Astrocyte (in vitro differentiated cells and primary cell): ENCODE data around the gene RAB40B. TPM values are rescaled to one million over a fixed set of nuclear protein-coding genes. Genes with fewer than 3 reads are reported as not detected.

Source experiments
- DNase-seq: peaks from one replicate; pipeline ENCODE4 v3.0.0-alpha.2; 2010; ENCODE audit warnings: low read depth
- FAIRE-seq: peaks from 2 replicates; lab custom pipeline; 2011; peaks lifted over from hg19 to GRCh38; lab: Jason Lieb, UNC
- H2AFZ ChIP-seq: 2 replicates; pipeline ENCODE4 v1.6.0; 2012; ENCODE audit warnings: low read depth, low read length, inconsistent platforms
- H3K27ac ChIP-seq: 2 replicates; pipeline ENCODE4 v1.5.1; 2011; ENCODE audit warnings: low read depth, low read length, inconsistent platforms
- H3K27me3 ChIP-seq: 2 replicates; pipeline ENCODE4 v1.6.0; 2011; ENCODE audit warnings: low read length, inconsistent platforms; ENCODE audit not compliant: insufficient read depth
- H3K36me3 ChIP-seq: 2 replicates; pipeline ENCODE4 v1.5.1; 2011; ENCODE audit warnings: low read length, inconsistent platforms; ENCODE audit not compliant: insufficient read depth
- H3K4me1 ChIP-seq: 2 replicates; pipeline ENCODE4 v1.5.1; 2011; ENCODE audit warnings: low read length, inconsistent platforms; ENCODE audit not compliant: insufficient read depth
- H3K4me2 ChIP-seq: 2 replicates; pipeline ENCODE4 v1.6.0; 2012; ENCODE audit warnings: low read length, inconsistent platforms
- H3K4me3 ChIP-seq: 2 replicates; pipeline ENCODE4 v1.5.1; 2011; ENCODE audit warnings: low read depth, mild to moderate bottlenecking, low read length, inconsistent platforms; ENCODE audit not compliant: insufficient read depth
- H3K79me2 ChIP-seq: 2 replicates; pipeline ENCODE4 v1.6.0; 2012; ENCODE audit warnings: mild to moderate bottlenecking, low read length, inconsistent platforms; ENCODE audit not compliant: insufficient read depth
- H3K9ac ChIP-seq: 2 replicates; pipeline ENCODE4 v1.6.0; 2012; ENCODE audit warnings: mild to moderate bottlenecking, low read length, inconsistent platforms
- H3K9me3 ChIP-seq: 2 replicates; pipeline ENCODE4 v1.5.1; 2012; ENCODE audit warnings: low read depth, mild to moderate bottlenecking, low read length, inconsistent platforms; ENCODE audit not compliant: insufficient read depth
- H4K20me1 ChIP-seq: 2 replicates; pipeline ENCODE4 v1.6.0; 2012; ENCODE audit warnings: low read length, inconsistent platforms; ENCODE audit not compliant: insufficient read depth
- H3K27ac Mint-ChIP-seq: one replicate; pipeline ENCODE4 v1.8.0; 2021; ENCODE audit warnings: mild to moderate bottlenecking, mixed read lengths; ENCODE audit not compliant: unreplicated experiment
- H3K27me3 Mint-ChIP-seq: one replicate; pipeline ENCODE4 v1.8.0; 2021; ENCODE audit warnings: low read depth, mixed read lengths; ENCODE audit not compliant: unreplicated experiment
- H3K36me3 Mint-ChIP-seq: one replicate; pipeline ENCODE4 v1.8.0; 2021; ENCODE audit warnings: low read depth, mixed read lengths; ENCODE audit not compliant: unreplicated experiment
- H3K4me1 Mint-ChIP-seq: one replicate; pipeline ENCODE4 v1.8.0; 2021; ENCODE audit warnings: low read depth, mixed read lengths; ENCODE audit not compliant: unreplicated experiment
- H3K4me3 Mint-ChIP-seq: one replicate; pipeline ENCODE4 v1.8.0; 2021; ENCODE audit warnings: mild to moderate bottlenecking, moderate library complexity, mixed read lengths; ENCODE audit not compliant: unreplicated experiment
- H3K9me3 Mint-ChIP-seq: one replicate; pipeline ENCODE4 v1.8.0; 2021; ENCODE audit warnings: mild to moderate bottlenecking, mixed read lengths; ENCODE audit not compliant: unreplicated experiment
- EZH2 ChIP-seq: IDR thresholded peaks from 2 replicates; pipeline ENCODE4 v1.6.1; 2012; ENCODE audit warnings: mild to moderate bottlenecking, low read length, inconsistent platforms; ENCODE audit not compliant: insufficient read depth
- total RNA-seq: library from RNA; stranded (reverse); gene quantifications from 2 replicates; pipeline ENCODE4 v1.2.1, GENCODE V29; 2021
- TF ChIP-seq, protein P1 (sequence below): IDR thresholded peaks from 2 replicates; pipeline ENCODE4 v1.5.1; 2011; ENCODE audit warnings: low read depth, mild to moderate bottlenecking, inconsistent platforms, low read length, moderate library complexity; ENCODE audit not compliant: insufficient read depth

RAB40B gene
- total RNA-seq, 1 donor from 2014 or later = 15.8 TPM

DNA sequence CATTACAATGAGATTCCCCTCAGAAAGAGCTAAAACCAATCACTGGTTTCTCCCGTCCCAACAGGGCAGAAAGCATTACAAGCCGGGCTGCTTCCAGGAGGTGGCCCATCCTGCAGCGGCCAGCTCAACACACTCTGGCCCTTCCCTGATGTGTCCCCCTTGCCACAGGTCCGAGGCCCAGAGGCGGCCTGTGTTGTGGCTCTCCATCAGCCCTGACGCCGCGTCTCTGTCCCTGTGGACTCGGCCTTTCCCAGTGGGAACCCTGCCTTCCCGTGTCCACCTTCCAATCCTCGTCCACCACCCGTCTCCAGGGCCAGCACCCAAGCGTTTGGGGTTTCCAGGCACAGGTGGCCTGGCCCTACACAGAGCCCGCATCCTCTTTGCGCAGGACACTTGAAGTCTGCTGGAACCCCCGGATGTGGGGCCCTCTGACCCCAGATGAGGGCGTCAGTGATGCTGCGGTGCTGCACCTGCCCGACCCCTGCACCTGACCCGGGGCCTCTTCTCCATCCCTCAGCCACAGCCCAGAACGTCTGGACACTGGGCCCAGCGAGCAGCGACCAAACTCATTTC is 21.1 kb downstream of the RAB40B start:
- no peaks in the 10 kb centered on the region for H3K4me1 ChIP-seq
- Mint-ChIP-seq H3K27me3 (no peaks in the 10 kb centered on the region), H3K9me3 (peaks cover 4% of the 10 kb centered on the region), H3K27ac (no peak overlapping the region), H3K36me3 (no peaks in the 10 kb centered on the region), H3K4me1 (peaks cover 8% of the 10 kb centered on the region), H3K4me3 (no peak overlapping the region)
- H3K4me3 ChIP-seq = no peak overlapping the region
- H3K4me2 ChIP-seq = no peak overlapping the region
- no peak overlapping the region for H2AFZ ChIP-seq
- FAIRE-seq (no peak), DNase-seq (no peak)
- no peak overlapping the region for H3K27ac ChIP-seq
- H3K36me3 ChIP-seq = no peaks in the 10 kb centered on the region
- H3K79me2 ChIP-seq = no peaks in the 10 kb centered on the region
- peaks cover 6% of the 10 kb centered on the region for H4K20me1 ChIP-seq
- no peaks in the 10 kb centered on the region for H3K27me3 ChIP-seq
- H3K9me3 ChIP-seq = no peaks in the 10 kb centered on the region
- no peak overlapping the region for H3K9ac ChIP-seq
- TF ChIP-seq, protein P1, sequence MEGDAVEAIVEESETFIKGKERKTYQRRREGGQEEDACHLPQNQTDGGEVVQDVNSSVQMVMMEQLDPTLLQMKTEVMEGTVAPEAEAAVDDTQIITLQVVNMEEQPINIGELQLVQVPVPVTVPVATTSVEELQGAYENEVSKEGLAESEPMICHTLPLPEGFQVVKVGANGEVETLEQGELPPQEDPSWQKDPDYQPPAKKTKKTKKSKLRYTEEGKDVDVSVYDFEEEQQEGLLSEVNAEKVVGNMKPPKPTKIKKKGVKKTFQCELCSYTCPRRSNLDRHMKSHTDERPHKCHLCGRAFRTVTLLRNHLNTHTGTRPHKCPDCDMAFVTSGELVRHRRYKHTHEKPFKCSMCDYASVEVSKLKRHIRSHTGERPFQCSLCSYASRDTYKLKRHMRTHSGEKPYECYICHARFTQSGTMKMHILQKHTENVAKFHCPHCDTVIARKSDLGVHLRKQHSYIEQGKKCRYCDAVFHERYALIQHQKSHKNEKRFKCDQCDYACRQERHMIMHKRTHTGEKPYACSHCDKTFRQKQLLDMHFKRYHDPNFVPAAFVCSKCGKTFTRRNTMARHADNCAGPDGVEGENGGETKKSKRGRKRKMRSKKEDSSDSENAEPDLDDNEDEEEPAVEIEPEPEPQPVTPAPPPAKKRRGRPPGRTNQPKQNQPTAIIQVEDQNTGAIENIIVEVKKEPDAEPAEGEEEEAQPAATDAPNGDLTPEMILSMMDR = no peak
- TF ChIP-seq EZH2 = no peak

DNA sequence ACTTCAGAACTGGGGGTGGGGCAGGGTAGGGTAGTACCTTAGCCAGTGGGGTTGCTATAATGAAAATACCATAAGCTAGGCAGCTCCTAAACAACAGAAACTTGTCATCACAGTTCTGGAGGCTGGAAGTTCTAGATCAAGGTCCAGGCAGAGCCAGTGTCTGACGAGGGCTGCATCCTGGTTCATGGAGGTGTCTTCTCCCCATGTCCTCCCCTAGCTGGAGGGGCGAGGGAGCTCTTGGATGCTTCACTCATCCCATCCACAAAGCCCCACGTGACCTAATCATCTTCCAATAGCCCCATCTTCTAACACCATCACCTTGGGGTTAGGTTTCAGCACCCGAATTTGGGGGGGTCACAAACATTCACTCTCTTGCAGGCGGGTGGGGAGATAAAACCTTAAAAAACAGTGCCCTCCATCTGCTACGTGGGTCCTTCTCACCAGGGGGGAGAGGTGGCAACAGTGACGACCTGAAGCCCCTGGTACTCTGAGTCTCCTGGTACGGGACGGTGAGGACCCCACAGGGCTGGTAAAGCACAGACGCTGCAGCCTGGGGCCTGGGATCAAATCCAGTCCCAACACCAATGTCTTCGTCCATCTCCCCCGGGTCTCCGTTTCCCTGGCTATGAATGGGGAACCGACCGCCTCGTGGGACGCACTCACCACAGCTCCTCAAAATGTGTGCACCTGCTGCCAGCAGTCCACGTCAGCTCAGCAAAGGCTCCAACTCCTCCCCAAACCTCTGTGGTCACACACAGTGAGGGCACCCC is 22.8 kb downstream of the RAB40B start:
- Mint-ChIP-seq H3K4me1 (peaks cover 8% of the 10 kb centered on the region), H3K36me3 (no peaks in the 10 kb centered on the region), H3K4me3 (peak overlapping the region; percentile 27), H3K27me3 (no peaks in the 10 kb centered on the region), H3K9me3 (peaks cover 2% of the 10 kb centered on the region), H3K27ac (no peak overlapping the region)
- Histone ChIP-seq H4K20me1 (peaks cover 8% of the 10 kb centered on the region), H3K9ac (no peak overlapping the region), H2AFZ (no peak overlapping the region), H3K4me3 (no peak overlapping the region), H3K79me2 (no peaks in the 10 kb centered on the region), H3K27ac (no peak overlapping the region), H3K27me3 (no peaks in the 10 kb centered on the region), H3K36me3 (no peaks in the 10 kb centered on the region), H3K4me1 (no peaks in the 10 kb centered on the region), H3K4me2 (no peak overlapping the region), H3K9me3 (no peaks in the 10 kb centered on the region)
- FAIRE-seq = no peak
- no peak for TF ChIP-seq EZH2
- TF ChIP-seq, protein P1 = no peak
- DNase-seq = no peak
